Measurements from ENCODE around the gene PIP4K2B.

The PIP4K2B gene

GRCh38 chr17:38743556-38744171 is 55.7 kb downstream of the PIP4K2B start:
- DNase-seq = peak; percentile 40

GRCh38 chr17:38742411-38743308 is 56.7 kb downstream of the PIP4K2B start:
- peak; percentile 34 for DNase-seq

- peak; percentile 49 for DNase-seq
Observed at GRCh38 chr17:38741921-38742410, 57.4 kb downstream of the PIP4K2B start.

GRCh38 chr17:38741461-38741860 is 57.9 kb downstream of the PIP4K2B start:
- no peak for DNase-seq

GRCh38 chr17:38740806-38741205 is 58.5 kb downstream of the PIP4K2B start:
- DNase-seq = no peak

GRCh38 chr17:38740044-38740443 is 59.3 kb downstream of the PIP4K2B start:
- no peak for DNase-seq

GRCh38 chr17:38739305-38739704 is 60.1 kb downstream of the PIP4K2B start:
- no peak for DNase-seq

- DNase-seq = no peak
Observed at GRCh38 chr17:38738686-38739085, 60.7 kb downstream of the PIP4K2B start.

GRCh38 chr17:38738007-38738662 is 61.2 kb downstream of the PIP4K2B start:
- DNase-seq = no peak

GRCh38 chr17:38735161-38735997 is 64.0 kb downstream of the PIP4K2B start:
- peak; percentile 56 for DNase-seq

- DNase-seq = no peak
Observed at GRCh38 chr17:38733982-38734973, 65.1 kb downstream of the PIP4K2B start.

GRCh38 chr17:38733282-38733981 is 65.9 kb downstream of the PIP4K2B start:
- DNase-seq = no peak

- no peak for DNase-seq
Observed at GRCh38 chr17:38732376-38733281, 66.7 kb downstream of the PIP4K2B start.

- DNase-seq = no peak
Observed at GRCh38 chr17:38731526-38732294, 67.6 kb downstream of the PIP4K2B start.

GRCh38 chr17:38730526-38731379 is 68.6 kb downstream of the PIP4K2B start:
- peak; percentile 84 for DNase-seq

- peak; percentile 95 for DNase-seq
Observed at GRCh38 chr17:38729886-38730525, 69.3 kb downstream of the PIP4K2B start, which contains the start of gene CISD3. CISD3 (plus strand) TSS chr17:38730341; CDS start chr17:38730359, 18 bp downstream.

- DNase-seq = no peak
Observed at GRCh38 chr17:38729368-38729885, 69.9 kb downstream of the PIP4K2B start.

Measured in RPMI8226 (cell line).